ENCODE measurements around the gene ENHO.

- TF ChIP-seq CTCF (IDR thresholded peaks at IDR 0.05; ENCODE audit: poor library complexity) (no peak), EZH2 (IDR thresholded peaks at IDR 0.05; ENCODE audit: borderline replicate concordance) (no peak), EZH2phosphoT487 (IDR thresholded peaks at IDR 0.05; ENCODE audit: low read depth, severe bottlenecking, unreplicated experiment) (no peak)
Observed at GRCh38 chr9:34557426-34558321, 34.9 kb upstream of the ENHO start.
